DND-41 (cell line): Measurements from ENCODE around the gene PPM1D.

Source experiments
- ATAC-seq: fragments of 200-7000 bp; cut with Tn5 transposase; 3 replicates; pipeline ENCODE4 v1.9.1; 2021; ENCODE audit warnings: low read depth; ENCODE audit not compliant: insufficient read depth
- DNase-seq: peaks from one replicate; pipeline ENCODE4 v3.0.0-alpha.2; 2020
- H2AFZ ChIP-seq: 2 replicates; pipeline ENCODE4 v1.6.0; 2012; ENCODE audit warnings: low read depth, low read length
- H3K27ac ChIP-seq: 2 replicates; pipeline ENCODE4 v1.5.1; 2012; ENCODE audit warnings: low read length, inconsistent platforms
- H3K27me3 ChIP-seq: fragments of 200-600 bp; sonication (generic); 2 replicates; pipeline ENCODE4 v1.6.0; 2012; ENCODE audit warnings: low read length, mild to moderate bottlenecking, inconsistent platforms; ENCODE audit not compliant: insufficient read depth, poor library complexity
- H3K36me3 ChIP-seq: 2 replicates; pipeline ENCODE4 v1.5.1; 2012; ENCODE audit warnings: low read length, inconsistent platforms; ENCODE audit not compliant: insufficient read depth
- H3K4me1 ChIP-seq: 2 replicates; pipeline ENCODE4 v1.5.1; 2012; ENCODE audit warnings: mild to moderate bottlenecking, low read length; ENCODE audit not compliant: insufficient read depth
- H3K4me2 ChIP-seq: 2 replicates; pipeline ENCODE4 v1.6.0; 2012; ENCODE audit warnings: mild to moderate bottlenecking, moderate library complexity, low read length, inconsistent platforms; ENCODE audit not compliant: insufficient read depth
- H3K4me3 ChIP-seq, 2 experiments: fragments of 200-600 bp in 1 of 2; shearing (Covaris generic) in 1 of 2; 2 replicates each; pipeline ENCODE4 v1.5.1; 2012 to 2016; ENCODE audit warnings: inconsistent platforms in 2 of 2, low read length in 2 of 2, mild to moderate bottlenecking in 2 of 2, low read depth in 1 of 2, moderate library complexity in 1 of 2
- H3K79me2 ChIP-seq: 2 replicates; pipeline ENCODE4 v1.6.0; 2012; ENCODE audit warnings: low read length, inconsistent platforms; ENCODE audit not compliant: insufficient read depth
- H3K9ac ChIP-seq: 2 replicates; pipeline ENCODE4 v1.6.0; 2012; ENCODE audit warnings: low read depth, mild to moderate bottlenecking, inconsistent platforms, low read length, moderate library complexity
- H3K9me3 ChIP-seq: 2 replicates; pipeline ENCODE4 v1.5.1; 2012; ENCODE audit warnings: low read length, moderate library complexity, mild to moderate bottlenecking, inconsistent platforms; ENCODE audit not compliant: insufficient read depth, severe bottlenecking
- H4K20me1 ChIP-seq: 2 replicates; pipeline ENCODE4 v1.6.0; 2012; ENCODE audit warnings: low read length; ENCODE audit not compliant: insufficient read depth
- EZH2 ChIP-seq: IDR thresholded peaks from 3 replicates; pipeline ENCODE4 v1.6.1; 2012; ENCODE audit warnings: borderline replicate concordance, low read depth, mild to moderate bottlenecking, moderate library complexity, low read length, inconsistent platforms; ENCODE audit not compliant: severe bottlenecking
- TF ChIP-seq, protein P1 (sequence below): IDR thresholded peaks from 2 replicates; pipeline ENCODE4 v1.5.1; 2012; ENCODE audit warnings: borderline replicate concordance, low read length, moderate library complexity, mild to moderate bottlenecking; ENCODE audit not compliant: poor library complexity, severe bottlenecking; ENCODE audit errors: extremely low read depth

Gene PPM1D

DNA sequence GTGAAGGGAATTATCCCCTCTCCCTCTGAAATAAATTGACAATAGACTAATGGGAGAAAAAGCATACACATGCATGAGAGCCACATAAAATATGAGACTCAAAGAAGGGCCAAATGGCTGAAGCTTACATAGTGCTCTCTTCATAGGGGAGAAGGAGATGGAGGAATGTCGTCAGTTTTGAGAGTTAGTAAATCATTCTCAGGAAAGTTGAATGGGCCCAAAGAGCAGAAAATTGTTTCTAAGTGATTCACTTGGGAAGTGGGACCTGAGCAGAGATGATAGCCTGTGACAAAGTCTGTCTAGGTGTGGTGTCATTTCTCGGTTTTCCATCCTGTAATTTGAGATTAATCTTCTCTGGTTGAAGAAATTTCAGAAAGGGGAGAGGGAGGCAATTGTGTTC, 112.7 kb downstream of the PPM1D start:
- no peak overlapping the region for H2AFZ ChIP-seq
- no peaks in the 10 kb centered on the region for H3K79me2 ChIP-seq
- H3K9me3 ChIP-seq, result no peaks in the 10 kb centered on the region
- DNase-seq (no peak), ATAC-seq (no peak)
- H3K36me3 ChIP-seq, result no peaks in the 10 kb centered on the region
- H3K4me2 ChIP-seq, result no peak overlapping the region
- H3K27me3 ChIP-seq, result no peaks in the 10 kb centered on the region
- H3K4me1 ChIP-seq, result no peaks in the 10 kb centered on the region
- H4K20me1 ChIP-seq, result no peaks in the 10 kb centered on the region
- H3K4me3 ChIP-seq, result no peak overlapping the region
- no peak overlapping the region for H3K9ac ChIP-seq
- TF ChIP-seq, protein P1, sequence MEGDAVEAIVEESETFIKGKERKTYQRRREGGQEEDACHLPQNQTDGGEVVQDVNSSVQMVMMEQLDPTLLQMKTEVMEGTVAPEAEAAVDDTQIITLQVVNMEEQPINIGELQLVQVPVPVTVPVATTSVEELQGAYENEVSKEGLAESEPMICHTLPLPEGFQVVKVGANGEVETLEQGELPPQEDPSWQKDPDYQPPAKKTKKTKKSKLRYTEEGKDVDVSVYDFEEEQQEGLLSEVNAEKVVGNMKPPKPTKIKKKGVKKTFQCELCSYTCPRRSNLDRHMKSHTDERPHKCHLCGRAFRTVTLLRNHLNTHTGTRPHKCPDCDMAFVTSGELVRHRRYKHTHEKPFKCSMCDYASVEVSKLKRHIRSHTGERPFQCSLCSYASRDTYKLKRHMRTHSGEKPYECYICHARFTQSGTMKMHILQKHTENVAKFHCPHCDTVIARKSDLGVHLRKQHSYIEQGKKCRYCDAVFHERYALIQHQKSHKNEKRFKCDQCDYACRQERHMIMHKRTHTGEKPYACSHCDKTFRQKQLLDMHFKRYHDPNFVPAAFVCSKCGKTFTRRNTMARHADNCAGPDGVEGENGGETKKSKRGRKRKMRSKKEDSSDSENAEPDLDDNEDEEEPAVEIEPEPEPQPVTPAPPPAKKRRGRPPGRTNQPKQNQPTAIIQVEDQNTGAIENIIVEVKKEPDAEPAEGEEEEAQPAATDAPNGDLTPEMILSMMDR, result no peak
- H3K27ac ChIP-seq, result no peak overlapping the region

DNA sequence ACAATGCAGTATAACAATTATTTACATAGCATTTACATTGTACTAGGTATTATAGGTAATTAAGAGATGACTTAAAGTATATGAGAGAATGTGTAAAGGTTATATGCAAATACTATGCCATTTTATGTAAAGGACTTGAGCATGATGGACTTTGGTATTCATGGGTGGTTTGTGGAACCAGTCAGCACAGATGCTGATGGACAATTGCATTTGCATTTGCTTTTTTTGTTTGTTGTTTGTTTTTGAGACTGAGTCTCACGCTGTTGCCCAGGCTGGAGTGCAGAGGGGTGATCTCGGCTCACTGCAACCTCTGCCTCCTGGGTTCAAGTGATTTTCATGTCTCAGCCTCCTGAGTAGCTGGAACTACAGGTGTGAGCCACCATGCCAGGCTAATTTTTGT, 113.6 kb downstream of the PPM1D start:
- DNase-seq (no peak), ATAC-seq (no peak)
- H3K36me3 ChIP-seq, result no peaks in the 10 kb centered on the region
- H4K20me1 ChIP-seq, result no peaks in the 10 kb centered on the region
- no peak for TF ChIP-seq EZH2
- TF ChIP-seq, protein P1, result no peak
- no peak overlapping the region for H3K4me2 ChIP-seq
- no peaks in the 10 kb centered on the region for H3K4me1 ChIP-seq
- no peak overlapping the region for H3K27ac ChIP-seq
- no peaks in the 10 kb centered on the region for H3K27me3 ChIP-seq
- H3K9ac ChIP-seq, result no peak overlapping the region
- H3K79me2 ChIP-seq, result no peaks in the 10 kb centered on the region
- H3K4me3 ChIP-seq, result no peak overlapping the region
- no peak overlapping the region for H2AFZ ChIP-seq
- no peaks in the 10 kb centered on the region for H3K9me3 ChIP-seq
